ENCODE results near the gene PTPN6. TPM values are rescaled to one million over a fixed set of nuclear protein-coding genes. Genes with fewer than 3 reads are reported as not detected.
A peak's percentile ranks its signal among the peaks of the same experiment; 100 is the strongest.

The PTPN6 gene
- total RNA-seq, 1 experiment from 2014 or later = 47.7 TPM

DNA sequence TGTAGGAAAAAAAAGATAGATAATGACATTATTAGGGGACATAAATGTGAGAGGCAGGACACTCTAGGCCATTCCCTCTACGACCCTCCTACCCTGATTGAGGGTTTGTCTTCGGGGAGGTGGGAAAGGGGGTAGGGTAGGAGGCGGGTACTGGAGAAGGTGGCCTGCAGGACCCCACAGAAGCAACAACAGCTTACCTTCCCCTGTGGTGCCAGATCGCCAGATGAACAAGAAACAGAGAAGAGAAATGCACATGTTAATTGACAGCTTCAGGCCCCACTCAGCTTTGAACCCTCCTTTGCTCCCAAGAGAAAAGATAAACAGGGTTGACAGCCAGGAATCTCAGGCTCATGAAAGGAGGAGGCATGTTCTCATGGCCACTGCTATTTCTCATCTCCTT is 14.6 kb downstream of the PTPN6 start (continued):
- TF ChIP-seq, protein P1, sequence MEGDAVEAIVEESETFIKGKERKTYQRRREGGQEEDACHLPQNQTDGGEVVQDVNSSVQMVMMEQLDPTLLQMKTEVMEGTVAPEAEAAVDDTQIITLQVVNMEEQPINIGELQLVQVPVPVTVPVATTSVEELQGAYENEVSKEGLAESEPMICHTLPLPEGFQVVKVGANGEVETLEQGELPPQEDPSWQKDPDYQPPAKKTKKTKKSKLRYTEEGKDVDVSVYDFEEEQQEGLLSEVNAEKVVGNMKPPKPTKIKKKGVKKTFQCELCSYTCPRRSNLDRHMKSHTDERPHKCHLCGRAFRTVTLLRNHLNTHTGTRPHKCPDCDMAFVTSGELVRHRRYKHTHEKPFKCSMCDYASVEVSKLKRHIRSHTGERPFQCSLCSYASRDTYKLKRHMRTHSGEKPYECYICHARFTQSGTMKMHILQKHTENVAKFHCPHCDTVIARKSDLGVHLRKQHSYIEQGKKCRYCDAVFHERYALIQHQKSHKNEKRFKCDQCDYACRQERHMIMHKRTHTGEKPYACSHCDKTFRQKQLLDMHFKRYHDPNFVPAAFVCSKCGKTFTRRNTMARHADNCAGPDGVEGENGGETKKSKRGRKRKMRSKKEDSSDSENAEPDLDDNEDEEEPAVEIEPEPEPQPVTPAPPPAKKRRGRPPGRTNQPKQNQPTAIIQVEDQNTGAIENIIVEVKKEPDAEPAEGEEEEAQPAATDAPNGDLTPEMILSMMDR (IDR thresholded peaks at IDR 0.05 in 2 of 3, conservative IDR thresholded peaks at IDR 0.05 in 1 of 3; ENCODE audit: borderline replicate concordance in 1 of 3, insufficient read depth in 1 of 3, low read depth in 2 of 3, low read length in 2 of 3) = no peak
- TF ChIP-seq, protein P2, sequence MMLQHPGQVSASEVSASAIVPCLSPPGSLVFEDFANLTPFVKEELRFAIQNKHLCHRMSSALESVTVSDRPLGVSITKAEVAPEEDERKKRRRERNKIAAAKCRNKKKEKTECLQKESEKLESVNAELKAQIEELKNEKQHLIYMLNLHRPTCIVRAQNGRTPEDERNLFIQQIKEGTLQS (IDR thresholded peaks at IDR 0.05) = no peak
- TF ChIP-seq TCF7L2 (IDR thresholded peaks at IDR 0.05; ENCODE audit: borderline replicate concordance, extremely low read depth, insufficient read depth, insufficient read length) (no peak), FOSL1 (IDR thresholded peaks at IDR 0.05; ENCODE audit: low read depth) (no peak)

DNA sequence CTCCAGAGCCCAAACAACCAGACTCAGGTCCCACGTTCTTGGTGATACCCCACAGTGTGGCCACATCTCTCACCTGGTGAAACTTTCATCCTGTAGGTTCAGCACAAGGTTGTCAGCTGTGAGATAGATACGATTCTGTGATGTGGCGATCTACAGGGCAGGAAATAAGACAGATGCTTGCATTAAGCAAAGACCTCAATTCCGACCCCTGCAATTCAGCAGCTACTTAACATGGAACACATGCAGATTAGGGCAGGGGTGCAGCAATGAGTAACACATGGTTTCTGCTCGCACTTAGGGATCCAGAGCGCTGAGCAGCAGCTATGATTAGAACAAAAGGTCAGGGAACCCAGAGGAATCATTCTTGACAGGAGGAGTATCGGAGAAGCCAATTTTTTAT is 15.2 kb downstream of the PTPN6 start:
- POLR2A ChIA-PET = interaction anchor here (9.9 kb wide), 1 partner anchor 19 kb away, joined by 269 read pairs; the partner anchor contains the start of genes C12orf57 and RNU7-1
- peak overlapping the region; percentile 100 for H3K9ac ChIP-seq (ENCODE audit: low read length)
- H3K4me1 ChIP-seq (ENCODE audit: control insufficient read depth in 1 of 2, insufficient read depth in 2 of 2, low read length in 2 of 2) = peaks cover 27 to 67% of the 10 kb centered on the region in 2 experiments
- H2AFZ ChIP-seq (ENCODE audit: low read depth, low read length, poor library complexity, severe bottlenecking) = no peak overlapping the region
- no peak overlapping the region for H3K4me3 ChIP-seq (replicated peaks in 1 of 2; ENCODE audit: low read depth in 1 of 2, low read length in 2 of 2)
- DNase-seq (ENCODE audit: low read depth, low spot score) (no peak), ATAC-seq (no peak)
- peak overlapping the region; percentile 97 for H3K27ac ChIP-seq (ENCODE audit: low read depth, low read length)
- H3K36me3 ChIP-seq (ENCODE audit: control insufficient read depth in 1 of 2, insufficient read depth in 2 of 2, low read length in 2 of 2) = peaks cover 21 to 39% of the 10 kb centered on the region in 2 experiments; a peak in 2 of 4 replicates
- TF ChIP-seq, protein P1 (IDR thresholded peaks at IDR 0.05 in 2 of 3, conservative IDR thresholded peaks at IDR 0.05 in 1 of 3; ENCODE audit: borderline replicate concordance in 1 of 3, insufficient read depth in 1 of 3, low read depth in 2 of 3, low read length in 2 of 3) = no peak
- no peak for TF ChIP-seq CEBPB (IDR thresholded peaks at IDR 0.05; ENCODE audit: low read depth)
- TF ChIP-seq MAX (IDR thresholded peaks at IDR 0.05) = no peak
- peak; percentile 54; the same call in 1 of the 2 replicates for TF ChIP-seq POLR2AphosphoS5 (IDR thresholded peaks at IDR 0.05; ENCODE audit: low read depth, low read length)
- no peak for TF ChIP-seq ELF1 (IDR thresholded peaks at IDR 0.05; ENCODE audit: borderline replicate concordance, low read depth)
- H3K9me2 ChIP-seq (ENCODE audit: insufficient read depth) = no peaks in the 10 kb centered on the region
- H4K20me1 ChIP-seq (ENCODE audit: insufficient read depth) = peaks cover 8% of the 10 kb centered on the region; the same call in 1 of the 2 replicates
- RAD21 ChIA-PET (ENCODE audit: low non-redundant PET in 1 of 2, low total read pairs in 2 of 2, uncharacterized antibody in 2 of 2, unreplicated experiment in 2 of 2) = no interaction called here
- intact Hi-C loops (cut with micrococcal nuclease) = no loop called here
- H3K27me3 ChIP-seq (ENCODE audit: insufficient read depth, low read length) = no peaks in the 10 kb centered on the region
- H3K4me2 ChIP-seq (ENCODE audit: low read length) = peak overlapping the region; percentile 87; the same call in 1 of the 2 replicates
- H3K79me2 ChIP-seq (ENCODE audit: insufficient read depth, low read length) = peaks cover 81% of the 10 kb centered on the region
- no peaks in the 10 kb centered on the region for H3K9me3 ChIP-seq (ENCODE audit: control insufficient read depth in 1 of 2, insufficient read depth in 1 of 2, low read depth in 1 of 2, low read length in 2 of 2)
- BruUV-seq (replicated peaks) = no TSS peak
- CTCF ChIA-PET = no interaction called here

Measured in HCT116 (cell line).